ENCODE results near the gene TMEM140. TPM values are rescaled to one million over a fixed set of nuclear protein-coding genes. Genes with fewer than 3 reads are reported as not detected.

The TMEM140 gene
- total RNA-seq, 2 donors from 2014 or later = not detected

GRCh38 chr7:135186261-135186540, 38.3 kb downstream of the TMEM140 start:
- Histone ChIP-seq H3K27me3 (ENCODE audit: control insufficient read depth, insufficient read depth, low read length, poor library complexity, severe bottlenecking) (no peaks in the 10 kb centered on the region), H3K9me3 (ENCODE audit: control insufficient read depth, low read length) (peaks cover 26% of the 10 kb centered on the region), H3K36me3 (ENCODE audit: control insufficient read depth, insufficient read depth, low read length) (peaks cover 26% of the 10 kb centered on the region), H3K27ac (ENCODE audit: low read depth, low read length) (no peak overlapping the region), H3K4me1 (ENCODE audit: control insufficient read depth, insufficient read depth, low read length) (no peaks in the 10 kb centered on the region), H3K4me3 (ENCODE audit: low read length) (no peak overlapping the region), H3K9ac (ENCODE audit: extremely low read depth, low read length, poor library complexity, severe bottlenecking) (no peak overlapping the region)
- Mint-ChIP-seq H3K36me3 (ENCODE audit: low read depth) (peaks cover 58% of the 10 kb centered on the region), H3K9me3 (peaks cover 22% of the 10 kb centered on the region), H3K4me1 (no peaks in the 10 kb centered on the region), H3K4me3 (no peak overlapping the region), H3K27ac (no peak overlapping the region), H3K27me3 (ENCODE audit: insufficient read depth) (no peaks in the 10 kb centered on the region)
- TF ChIP-seq CTCF (conservative IDR thresholded peaks at IDR 0.05) = no peak
- DNase-seq = no peak
- WGBS, 2 experiments (ENCODE audit: insufficient coverage in 1 of 2, insufficient read length in 1 of 2) = 93 to 96% methylated on average over 3 of the region's 3 CpGs

- Histone ChIP-seq H3K9me3 (ENCODE audit: control insufficient read depth, low read length) (peaks cover 20% of the 10 kb centered on the region), H3K4me1 (ENCODE audit: control insufficient read depth, insufficient read depth, low read length) (no peaks in the 10 kb centered on the region), H3K4me3 (ENCODE audit: low read length) (no peak overlapping the region), H3K27ac (ENCODE audit: low read depth, low read length) (no peak overlapping the region), H3K36me3 (ENCODE audit: control insufficient read depth, insufficient read depth, low read length) (peaks cover 26% of the 10 kb centered on the region), H3K27me3 (ENCODE audit: control insufficient read depth, insufficient read depth, low read length, poor library complexity, severe bottlenecking) (no peaks in the 10 kb centered on the region), H3K9ac (ENCODE audit: extremely low read depth, low read length, poor library complexity, severe bottlenecking) (no peak overlapping the region)
- 82 to 86% methylated on average over 8 to 12 of the region's 12 CpGs for WGBS, 2 experiments (ENCODE audit: insufficient coverage in 1 of 2, insufficient read length in 1 of 2)
- H3K27me3 Mint-ChIP-seq (ENCODE audit: insufficient read depth) = no peaks in the 10 kb centered on the region
- no peak overlapping the region for H3K4me3 Mint-ChIP-seq
- no peak overlapping the region for H3K27ac Mint-ChIP-seq
- TF ChIP-seq CTCF (conservative IDR thresholded peaks at IDR 0.05) = no peak
- peaks cover 57% of the 10 kb centered on the region for H3K36me3 Mint-ChIP-seq (ENCODE audit: low read depth)
- H3K4me1 Mint-ChIP-seq = no peaks in the 10 kb centered on the region
- no peak for DNase-seq
- H3K9me3 Mint-ChIP-seq = peaks cover 15% of the 10 kb centered on the region
Observed at GRCh38 chr7:135186841-135187253, 39.0 kb downstream of the TMEM140 start.

- H3K36me3 Mint-ChIP-seq (ENCODE audit: low read depth) = peaks cover 50% of the 10 kb centered on the region
- Histone ChIP-seq H3K4me3 (ENCODE audit: low read length) (no peak overlapping the region), H3K36me3 (ENCODE audit: control insufficient read depth, insufficient read depth, low read length) (peaks cover 27% of the 10 kb centered on the region), H3K4me1 (ENCODE audit: control insufficient read depth, insufficient read depth, low read length) (no peaks in the 10 kb centered on the region), H3K27ac (ENCODE audit: low read depth, low read length) (no peak overlapping the region), H3K9ac (ENCODE audit: extremely low read depth, low read length, poor library complexity, severe bottlenecking) (no peak overlapping the region), H3K9me3 (ENCODE audit: control insufficient read depth, low read length) (peaks cover 5% of the 10 kb centered on the region), H3K27me3 (ENCODE audit: control insufficient read depth, insufficient read depth, low read length, poor library complexity, severe bottlenecking) (no peaks in the 10 kb centered on the region)
- no peaks in the 10 kb centered on the region for H3K4me1 Mint-ChIP-seq
- H3K27me3 Mint-ChIP-seq (ENCODE audit: insufficient read depth) = no peaks in the 10 kb centered on the region
- WGBS, 2 experiments (ENCODE audit: insufficient coverage in 1 of 2, insufficient read length in 1 of 2) = 95 to 99% methylated on average over 7 to 12 of the region's 12 CpGs
- TF ChIP-seq CTCF (conservative IDR thresholded peaks at IDR 0.05) = no peak
- no peaks in the 10 kb centered on the region for H3K9me3 Mint-ChIP-seq
- H3K4me3 Mint-ChIP-seq = no peak overlapping the region
- no peak overlapping the region for H3K27ac Mint-ChIP-seq
- DNase-seq = no peak
Observed at GRCh38 chr7:135188298-135188984, 40.6 kb downstream of the TMEM140 start.
